Pancreas (tissue), 10 donors: ENCODE measurements around the gene TMC5. TPM values are rescaled to one million over a fixed set of nuclear protein-coding genes. Genes with fewer than 3 reads are reported as not detected.
"Not testable (repeated sequence)": the region's sequence is repeated elsewhere in the genome, so short reads cannot be mapped to it uniquely, and the experiment has no call there.

Experiments used
- ATAC-seq, 4 donors: fragments of 200-7000 bp; cut with Tn5 transposase; one replicate each; pipeline versions ENCODE4 v1.8.0 to v1.9.1; 2020; ENCODE audit warnings: mild to moderate bottlenecking in 4 of 4, moderate library complexity in 4 of 4
- DNase-seq, 6 donors: peaks; one replicate each; pipeline ENCODE4 v3.0.0-alpha.2; 2020
- FAIRE-seq: peaks from 2 replicates; lab custom pipeline; 2012; peaks lifted over from hg19 to GRCh38; lab: Jason Lieb, UNC
- H3K27ac ChIP-seq, 4 donors: fragments of 200-600 bp; sonication (generic); 1 replicate in 3 of 4; 2 replicates in 1 of 4; pipeline versions ENCODE4 v1.5.0 to v1.8.0; 2020
- H3K27me3 ChIP-seq, 4 donors: fragments of 200-600 bp; one replicate each; pipeline ENCODE4 v1.8.0; 2021
- H3K36me3 ChIP-seq, 3 donors: fragments of 200-600 bp; sonication (generic) in 1 of 3; one replicate each; pipeline versions ENCODE4 v1.5.0 to v1.8.0; 2020 to 2021
- H3K4me1 ChIP-seq, 3 donors: fragments of 200-600 bp; one replicate each; pipeline ENCODE4 v1.8.0; 2021
- H3K4me3 ChIP-seq, 4 donors: fragments of 200-600 bp; sonication (generic) in 2 of 4; one replicate each; pipeline versions ENCODE4 v1.5.0 to v1.8.0; 2020 to 2021
- H3K9me3 ChIP-seq, 4 donors: fragments of 200-600 bp; one replicate each; pipeline ENCODE4 v1.8.0; 2021
- WGBS, 2 donors: extraction: QIAGEN DNeasy Blood & Tissue Kit; methylation state at CpG; one replicate each; pipeline ENCODE4 v1.1.7; 2013; 5-methylcytosine and 5-hydroxymethylcytosine counted together
- intact Hi-C, 3 donors: fragments of 100-400 bp; cut with DNase I; formaldehyde crosslinking; loops; one replicate each; pipeline versions ENCODE4 v1.11.1 to v1.14.2; 2022
- polyA plus RNA-seq, 2 donors: library from polyadenylated mRNA; stranded (reverse); fragments of 200-250 nt; gene quantifications; one replicate each; pipeline ENCODE4 v1.2.3, GENCODE V29; 2013
- total RNA-seq, 6 donors: library from RNA; stranded (reverse); fragmentation: NEBNext Ultra II Directional in 4 of 6; extraction: Animal tissue kit (Norgen Biotek cat#: 25700) in 4 of 6; gene quantifications; one replicate each; pipeline versions ENCODE4 v1.2.1 to v1.2.4, GENCODE V29; 2021 to 2023
- TF ChIP-seq, protein P1 (sequence below), 4 donors: fragments of 200-600 bp; sonication (generic) in 3 of 4; IDR thresholded peaks; one replicate each; pipeline versions ENCODE4 v1.5.0 to v1.8.0; 2021; ENCODE audit warnings: antibody characterized with exemption in 4 of 4
- donor health status: healthy with polysubstance abuse.
- donor health status: DM: no; HTN: no; CAD: no; lungs with moderate emphysema.
- donor health status: DM: no; HTN: no; CAD: no.
- donor health status: control.
- donor health status: control.
- donor health status: Bipolar disorder and iron deficiency.
- donor health status: DM: yes; HTN: yes; CAD: no.
- donor health status: DM: no; HTN: no; CAD: no.
- donor health status: DM: no; HTN: no; CAD: no.
- donor health status: DM: yes; HTN: yes; CAD: no.

TMC5 gene
- total and polyA plus RNA-seq, 8 donors: 1.3 to 24.8 (median 5.3) TPM

DNA sequence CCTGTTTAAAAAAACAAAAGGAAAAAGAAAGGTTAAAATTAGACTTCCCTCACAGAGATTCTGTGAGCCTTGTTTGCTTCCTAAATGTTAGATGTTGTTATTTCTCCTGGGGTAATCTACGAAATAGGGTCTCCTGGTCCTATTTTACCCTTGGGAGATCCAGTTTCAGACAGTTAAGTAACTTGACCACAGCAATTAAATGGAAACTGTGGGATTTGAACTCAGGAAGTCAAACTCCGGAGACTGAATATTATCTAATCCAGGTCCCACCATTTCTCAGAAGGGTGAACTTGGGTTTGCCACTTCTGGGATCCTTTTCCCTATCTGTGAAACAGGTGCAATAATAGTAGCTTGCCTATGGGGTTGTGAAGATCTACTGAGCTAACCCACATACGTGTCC lies 6.4 kb upstream of the TMC5 start:
- Histone ChIP-seq H3K4me3 (peak overlapping the region in 3 of 4 donors; percentile 38 to 48 (median 46)), H3K27me3 (no peaks in the 10 kb centered on the region), H3K9me3 (no peaks in the 10 kb centered on the region), H3K36me3 (no peaks in the 10 kb centered on the region), H3K4me1 (no peaks in the 10 kb centered on the region), H3K27ac (peak overlapping the region in 1 of 4 donors; percentile 71)
- intact Hi-C loops: no loop called here
- FAIRE-seq (no peak), ATAC-seq (no peak), DNase-seq (no peak)
- 63 to 75% methylated on average over 3 of the region's 3 CpGs for WGBS, 2 donors
- TF ChIP-seq, protein P1, sequence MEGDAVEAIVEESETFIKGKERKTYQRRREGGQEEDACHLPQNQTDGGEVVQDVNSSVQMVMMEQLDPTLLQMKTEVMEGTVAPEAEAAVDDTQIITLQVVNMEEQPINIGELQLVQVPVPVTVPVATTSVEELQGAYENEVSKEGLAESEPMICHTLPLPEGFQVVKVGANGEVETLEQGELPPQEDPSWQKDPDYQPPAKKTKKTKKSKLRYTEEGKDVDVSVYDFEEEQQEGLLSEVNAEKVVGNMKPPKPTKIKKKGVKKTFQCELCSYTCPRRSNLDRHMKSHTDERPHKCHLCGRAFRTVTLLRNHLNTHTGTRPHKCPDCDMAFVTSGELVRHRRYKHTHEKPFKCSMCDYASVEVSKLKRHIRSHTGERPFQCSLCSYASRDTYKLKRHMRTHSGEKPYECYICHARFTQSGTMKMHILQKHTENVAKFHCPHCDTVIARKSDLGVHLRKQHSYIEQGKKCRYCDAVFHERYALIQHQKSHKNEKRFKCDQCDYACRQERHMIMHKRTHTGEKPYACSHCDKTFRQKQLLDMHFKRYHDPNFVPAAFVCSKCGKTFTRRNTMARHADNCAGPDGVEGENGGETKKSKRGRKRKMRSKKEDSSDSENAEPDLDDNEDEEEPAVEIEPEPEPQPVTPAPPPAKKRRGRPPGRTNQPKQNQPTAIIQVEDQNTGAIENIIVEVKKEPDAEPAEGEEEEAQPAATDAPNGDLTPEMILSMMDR (IDR thresholded peaks at IDR 0.05): no peak

DNA sequence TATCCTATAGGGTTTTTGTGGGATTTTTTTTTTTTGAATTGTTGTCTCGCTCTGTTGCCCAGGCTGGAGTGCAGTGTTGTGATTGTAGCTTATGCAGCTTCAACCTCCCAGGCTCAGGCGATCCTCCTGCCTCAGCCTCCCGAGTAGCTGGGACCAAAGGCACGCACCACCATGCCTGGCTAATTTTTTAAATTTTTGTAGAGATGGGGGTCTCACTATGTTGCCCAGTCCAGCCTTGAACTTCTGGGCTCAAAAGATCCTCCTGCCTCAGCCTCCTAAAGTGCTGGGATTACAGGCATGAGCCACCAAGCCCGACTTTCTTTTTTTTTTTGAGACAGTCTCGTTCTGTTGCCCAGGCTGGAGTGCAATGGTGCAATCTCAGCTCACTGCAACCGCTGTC lies 5.6 kb upstream of the TMC5 start:
- intact Hi-C loops, H3K27ac ChIP-seq, FAIRE-seq, ATAC-seq, H3K27me3 ChIP-seq, H3K4me1 ChIP-seq, DNase-seq, H3K9me3 ChIP-seq, H3K36me3 ChIP-seq: not testable (repeated sequence)
- H3K4me3 ChIP-seq: peak overlapping the region in 1 of 4 donors; percentile 48
- 83 to 85% methylated on average over 7 of the region's 7 CpGs for WGBS, 2 donors

DNA sequence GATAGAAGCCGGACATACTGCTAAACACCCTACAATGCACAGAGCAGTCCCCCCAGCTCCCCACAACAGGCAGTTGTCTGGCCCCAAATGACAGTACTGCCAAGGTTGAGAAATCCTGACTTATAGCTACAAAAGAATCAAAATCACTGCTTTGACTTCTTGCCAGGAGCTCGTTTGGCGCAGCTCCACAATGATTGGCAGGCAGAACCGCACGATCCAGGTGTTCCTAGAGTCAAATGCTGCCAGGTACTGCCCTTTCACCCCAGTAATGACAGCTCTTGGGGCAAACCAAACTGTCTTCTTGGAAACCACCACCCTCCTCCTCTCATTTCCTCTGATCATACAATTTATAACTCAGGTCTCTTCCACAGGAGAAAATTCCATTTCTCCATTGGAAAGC lies 2.2 kb upstream of the TMC5 start:
- Histone ChIP-seq H3K36me3 (no peaks in the 10 kb centered on the region), H3K4me3 (no peak overlapping the region), H3K4me1 (no peaks in the 10 kb centered on the region), H3K27me3 (no peaks in the 10 kb centered on the region), H3K9me3 (no peaks in the 10 kb centered on the region), H3K27ac (peak overlapping the region in 1 of 4 donors; percentile 27)
- TF ChIP-seq, protein P1 (IDR thresholded peaks at IDR 0.05): no peak
- intact Hi-C loops: no loop called here
- DNase-seq (peak in 1 of 6 donors; percentile 46), FAIRE-seq (no peak), ATAC-seq (no peak)
- 10 to 15% methylated on average over 5 of the region's 5 CpGs for WGBS, 2 donors

DNA sequence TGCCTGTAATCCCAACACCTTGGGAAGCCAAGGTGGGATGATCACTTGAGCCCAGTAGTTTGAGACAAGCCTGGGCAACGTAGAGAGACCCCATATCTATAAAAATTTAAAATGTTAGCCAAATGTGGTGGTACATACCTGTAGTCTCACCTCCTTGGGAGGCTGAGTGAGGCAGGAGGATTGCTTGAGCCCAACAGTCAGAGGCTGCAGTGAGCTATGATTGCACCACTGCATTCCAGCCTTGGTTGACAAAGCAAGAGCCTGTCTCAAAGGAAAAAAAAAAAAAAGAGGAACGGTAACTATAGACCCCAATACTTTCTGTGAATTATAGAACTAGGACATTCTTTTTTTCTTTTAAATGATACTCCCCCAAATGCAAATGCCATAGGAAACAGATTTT lies 1.8 kb upstream of the TMC5 start:
- Histone ChIP-seq H3K36me3 (no peaks in the 10 kb centered on the region), H3K4me1 (no peaks in the 10 kb centered on the region), H3K27ac (no peak overlapping the region), H3K9me3 (no peaks in the 10 kb centered on the region), H3K4me3 (no peak overlapping the region), H3K27me3 (no peaks in the 10 kb centered on the region)
- no peak for ATAC-seq
- intact Hi-C loops: no loop called here
- TF ChIP-seq, protein P1 (IDR thresholded peaks at IDR 0.05): no peak
- no peak for FAIRE-seq
- WGBS, 2 donors: 55 to 65% methylated on average over 2 of the region's 2 CpGs
- DNase-seq: no peak

DNA sequence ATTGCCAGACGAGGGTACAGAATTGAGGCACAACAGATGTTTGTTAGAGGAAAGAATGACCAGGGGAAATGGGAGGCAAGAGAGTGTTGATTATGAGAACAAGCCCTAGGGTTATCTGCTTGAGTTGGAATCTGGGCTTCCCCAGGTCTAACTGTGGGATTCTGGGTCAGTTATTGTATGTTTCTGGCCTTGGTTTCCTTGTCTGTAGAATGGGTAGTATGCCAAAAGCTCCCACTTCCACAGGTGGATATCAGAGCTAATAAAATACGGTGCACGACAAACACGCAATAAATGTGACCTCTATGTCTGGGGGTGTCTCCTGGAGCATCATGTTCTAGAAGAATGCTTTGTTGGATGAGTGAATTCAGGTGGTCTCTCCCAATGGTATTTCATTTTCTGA lies 517 bp downstream of the TMC5 start:
- Histone ChIP-seq H3K9me3 (no peaks in the 10 kb centered on the region), H3K27me3 (no peaks in the 10 kb centered on the region), H3K4me3 (no peak overlapping the region), H3K27ac (peak overlapping the region in 1 of 4 donors; percentile 16), H3K4me1 (no peaks in the 10 kb centered on the region), H3K36me3 (no peaks in the 10 kb centered on the region)
- intact Hi-C loops: no loop called here
- DNase-seq (no peak), FAIRE-seq (no peak), ATAC-seq (peak in 1 of 4 donors; percentile 11)
- TF ChIP-seq, protein P1 (IDR thresholded peaks at IDR 0.05): no peak
- 79 to 90% methylated on average over 4 of the region's 4 CpGs for WGBS, 2 donors
